K562 (cell line): ENCODE data around the gene PODXL2. TPM values are rescaled to one million over a fixed set of nuclear protein-coding genes. Genes with fewer than 3 reads are reported as not detected.

Experiments
- ATAC-seq: fragments of 200-7000 bp; cut with Tn5 transposase; 3 replicates; pipeline ENCODE4 v1.9.1; 2020; ENCODE audit warnings: moderate library complexity
- BruUV-seq: library from RNA; stranded (reverse); fragments of 400-500 nt; replicated peaks from 2 replicates; lab custom pipeline; 2021; lab: Mats Ljungman, UMichigan
- CTCF ChIA-PET: fragments of 300-600 bp; formaldehyde crosslinking; extraction: SDS; loops from one replicate; lab custom pipeline; 2021; ENCODE audit warnings: low intra/inter-chr PET ratio; lab: Yijun Ruan, JAX
- POLR2A ChIA-PET: fragments of 300-600, 350-650 bp; sonication (Branson Sonifier 250); formaldehyde crosslinking; extraction: SDS; loops from one replicate; lab custom pipeline; 2021; ENCODE audit warnings: antibody characterized with exemption, inconsistent platforms; lab: Yijun Ruan, JAX
- DNase-seq, 4 experiments: peaks; one replicate each; pipeline versions ENCODE4 v3.0.0 to v3.0.0-alpha.2; 2011 to 2018; ENCODE audit warnings: low spot score in 3 of 4, mixed read lengths in 3 of 4; ENCODE audit errors: extremely low read depth in 1 of 4
- FAIRE-seq: peaks from 2 replicates; lab custom pipeline; 2011; peaks lifted over from hg19 to GRCh38; lab: Jason Lieb, UNC
- H2AFZ ChIP-seq: 2 replicates; pipeline ENCODE4 v1.6.0; 2011; ENCODE audit warnings: low read depth, low read length, control low read depth, inconsistent platforms
- H3K27ac ChIP-seq: fragments of 200-600 bp; 3 replicates; pipeline ENCODE4 v1.8.0; 2011; ENCODE audit warnings: low read depth, mild to moderate bottlenecking, control low read depth, inconsistent platforms, low read length, moderate library complexity, mixed read lengths; ENCODE audit errors: extremely low read depth
- H3K27me3 ChIP-seq, 2 experiments: fragments of 300-600 bp in 1 of 2; 2 replicates in 1 of 2; 3 replicates in 1 of 2; pipeline versions ENCODE4 v1.6.0 to v1.8.0; 2011; ENCODE audit warnings: inconsistent platforms in 2 of 2, low read length in 2 of 2, mild to moderate bottlenecking in 1 of 2, mixed read lengths in 1 of 2, moderate library complexity in 1 of 2; ENCODE audit not compliant: control insufficient read depth in 2 of 2, insufficient read depth in 2 of 2
- H3K36me3 ChIP-seq: fragments of 300-600 bp; 3 replicates; pipeline ENCODE4 v1.8.0; 2011; ENCODE audit warnings: mild to moderate bottlenecking, low read length, inconsistent platforms; ENCODE audit not compliant: control insufficient read depth, insufficient read depth
- H3K4me1 ChIP-seq, 2 experiments: fragments of 200-600 bp in 1 of 2; replicated peaks in 1 of 2; 2 replicates in 1 of 2; 3 replicates in 1 of 2; pipeline versions ENCODE4 v1.5.1 to v1.8.0; 2011; ENCODE audit warnings: inconsistent platforms in 2 of 2, low read length in 2 of 2, mild to moderate bottlenecking in 1 of 2, mixed read lengths in 1 of 2, moderate library complexity in 1 of 2; ENCODE audit not compliant: control insufficient read depth in 2 of 2, insufficient read depth in 2 of 2
- H3K4me2 ChIP-seq: 2 replicates; pipeline ENCODE4 v1.6.1; 2011; ENCODE audit warnings: low read length, control low read depth, inconsistent platforms, mixed read lengths; ENCODE audit not compliant: insufficient read depth
- H3K4me3 ChIP-seq: fragments of 200-600 bp; sonication (generic), shearing (Covaris generic); 2 replicates; pipeline ENCODE4 v1.5.1; 2016; ENCODE audit warnings: control low read depth, inconsistent platforms
- H3K79me2 ChIP-seq: fragments of 200-600 bp; 3 replicates; pipeline ENCODE4 v1.8.0; 2011; ENCODE audit warnings: low read length, inconsistent platforms; ENCODE audit not compliant: control insufficient read depth, insufficient read depth
- H3K9ac ChIP-seq, 2 experiments: 2 replicates each; pipeline versions ENCODE4 v1.6.0 to v1.6.1; 2011; ENCODE audit warnings: low read depth in 2 of 2, low read length in 2 of 2, control low read depth in 1 of 2, inconsistent platforms in 1 of 2, mild to moderate bottlenecking in 1 of 2, mixed read lengths in 1 of 2; ENCODE audit not compliant: insufficient read depth in 1 of 2
- H3K9me1 ChIP-seq: one replicate; pipeline ENCODE4 v1.6.0; 2011; ENCODE audit warnings: inconsistent platforms, mild to moderate bottlenecking, low read length, moderate library complexity; ENCODE audit not compliant: control insufficient read depth, insufficient read depth
- H3K9me3 ChIP-seq: replicated peaks from 2 replicates; pipeline ENCODE4 v1.5.1; 2011; ENCODE audit warnings: low read depth, low read length, inconsistent platforms; ENCODE audit not compliant: control insufficient read depth, insufficient read depth
- H4K20me1 ChIP-seq: replicated peaks from 2 replicates; pipeline ENCODE4 v1.6.1; 2011; ENCODE audit warnings: low read length, inconsistent platforms, mixed read lengths; ENCODE audit not compliant: control insufficient read depth, insufficient read depth
- ARID1B ChIP-seq: fragments of 450-650 bp; IDR thresholded peaks from 2 replicates; pipeline ENCODE4 v1.6.1; 2016; ENCODE audit warnings: antibody characterized with exemption, mild to moderate bottlenecking, inconsistent platforms
- CBX8 ChIP-seq: fragments of 200-600 bp; sonication (generic); IDR thresholded peaks from 2 replicates; pipeline ENCODE4 v1.6.1; 2012; ENCODE audit warnings: borderline replicate concordance, mixed run types, low read depth, mild to moderate bottlenecking, moderate library complexity, mixed read lengths, low read length, control low read depth, inconsistent platforms; ENCODE audit not compliant: poor library complexity, severe bottlenecking; ENCODE audit errors: extremely low read depth
- MCM3 ChIP-seq: fragments of 450-650 bp; IDR thresholded peaks from 2 replicates; pipeline ENCODE4 v1.6.1; 2016
- NFRKB ChIP-seq: fragments of 450-650 bp; IDR thresholded peaks from 2 replicates; pipeline ENCODE4 v1.6.1; 2016; ENCODE audit warnings: low read depth
- TEAD4 ChIP-seq, 2 experiments: sonication (generic) in 1 of 2; formaldehyde crosslinking in 1 of 2; IDR thresholded peaks; 2 replicates each; pipeline versions ENCODE4 v1.6.1 to v1.8.0; 2012 to 2022; ENCODE audit warnings: borderline replicate concordance in 1 of 2, inconsistent platforms in 1 of 2, low read length in 1 of 2, mild to moderate bottlenecking in 1 of 2, missing genetic modification reagents in 1 of 2
- ZNF384 ChIP-seq: IDR thresholded peaks from 2 replicates; pipeline ENCODE4 v1.6.1; 2012; ENCODE audit warnings: low read depth, low read length, improper control_type of control experiment
- ZNF507 ChIP-seq: conservative IDR thresholded peaks from 2 replicates; pipeline ENCODE4 v1.6.1; 2017; ENCODE audit warnings: missing genetic modification characterization, missing compliant biosample characterization
- WGBS: fragments of 100-300 bp; shearing (Covaris generic); methylation state at CpG from one replicate; pipeline ENCODE4 v1.1.6; 2016; ENCODE audit warnings: low coverage, mixed read lengths; ENCODE audit not compliant: insufficient coverage; ENCODE audit errors: missing lambda C conversion rate; 5-methylcytosine and 5-hydroxymethylcytosine counted together
- in situ Hi-C: fragments of 300-500 bp; cut with MboI; formaldehyde crosslinking; loops from 4 replicates; pipeline ENCODE4 v1.15.0; 2018; ENCODE audit warnings: inconsistent platforms, mixed read lengths
- intact Hi-C: fragments of 100-400 bp; cut with micrococcal nuclease; formaldehyde crosslinking; loops from 2 replicates; pipeline ENCODE4 v1.14.2; 2022
- polyA plus RNA-seq, 8 experiments: library from polyadenylated mRNA; depleted of rRNA in 4 of 8; stranded (reverse) in 5 of 8; unstranded in 3 of 8; fragments of >200 nt; fragmentation: Nextera tagmentation in 2 of 8; fragmentation: Illumina TruSeq in 1 of 8; extraction: Ambion mirVana in 2 of 8; extraction: Trizol in 1 of 8; gene quantifications; 2 replicates each; pipeline versions ENCODE4 v1.2.1 to v1.2.3, GENCODE V29; 2011 to 2014; ENCODE audit warnings: inconsistent platforms in 1 of 8, missing spikeins in 1 of 8
- total RNA-seq, 7 experiments: library from RNA; depleted of rRNA in 6 of 7; stranded (reverse); fragments of >200 nt in 6 of 7; fragmentation: Illumina TruSeq in 2 of 7; extraction: Trizol in 2 of 7; gene quantifications; 2 replicates each; pipeline versions ENCODE4 v1.2.1 to v1.2.3, GENCODE V29; 2011 to 2021; ENCODE audit warnings: low replicate concordance in 1 of 7
- TF ChIP-seq, protein P1 (sequence below): sonication (generic); formaldehyde crosslinking; IDR thresholded peaks from 2 replicates; pipeline ENCODE4 v1.8.0; 2022; ENCODE audit warnings: mild to moderate bottlenecking, missing genetic modification reagents
- TF ChIP-seq, protein P2 (sequence below): fragments of 450-650 bp; formaldehyde crosslinking; IDR thresholded peaks from 2 replicates; pipeline ENCODE4 v1.4.0; 2020; ENCODE audit warnings: mild to moderate bottlenecking
- TF ChIP-seq, protein P3 (sequence below): sonication (generic); formaldehyde crosslinking; IDR thresholded peaks from 2 replicates; pipeline ENCODE4 v1.8.1; 2023; ENCODE audit warnings: mild to moderate bottlenecking, missing genetic modification reagents

The PODXL2 gene
- total and polyA plus RNA-seq, 9 of the 15 experiments (the other 6 are each of a cell fraction or from before 2014, with no cell fraction given): 0.03 to 52.5 (median 21.9) TPM

DNA sequence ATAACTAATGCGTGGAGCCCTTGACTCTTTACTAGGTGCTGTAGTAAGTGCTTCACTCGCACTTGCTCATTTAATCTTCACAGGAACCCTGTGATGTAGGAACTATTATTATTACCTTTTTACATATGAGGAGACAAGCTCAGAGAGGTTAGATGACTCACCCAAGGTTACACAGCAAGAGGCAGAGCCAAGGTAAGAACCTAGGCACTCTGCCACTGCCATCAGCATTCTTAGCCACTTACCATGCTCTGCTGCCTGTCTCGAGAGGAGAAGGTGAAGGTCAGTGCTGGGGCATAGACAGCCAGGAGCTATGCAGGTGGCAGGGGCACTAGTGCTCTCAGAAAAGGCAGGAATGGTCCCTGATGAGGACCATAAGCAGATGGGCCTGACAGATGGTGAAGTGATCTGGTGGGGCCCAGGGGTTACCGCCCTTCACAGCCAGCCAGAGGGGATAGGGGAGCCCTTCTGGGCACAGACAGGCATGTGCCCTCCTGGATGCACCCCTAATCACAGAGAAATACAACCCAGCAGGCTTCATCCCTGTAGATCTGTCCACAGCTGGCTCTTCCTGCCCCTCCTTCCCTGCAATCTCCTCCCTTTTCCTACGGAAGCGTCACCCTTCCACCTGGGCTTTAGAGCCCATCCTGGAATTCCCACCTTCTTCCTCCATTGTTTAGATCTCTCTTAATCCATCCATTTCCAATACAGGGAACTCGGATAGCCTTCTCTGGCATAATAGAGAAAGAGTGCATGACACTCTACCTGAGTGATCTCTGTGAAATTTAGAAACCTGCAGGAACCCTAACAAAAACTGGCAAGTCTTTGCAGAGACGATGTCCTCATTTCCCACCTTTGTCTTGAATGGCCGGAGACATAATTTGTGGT is 70.7 kb downstream of the PODXL2 start:
- POLR2A ChIA-PET: interaction anchor here (0.7 to 1.0 kb wide), 2 partner anchors 138 to 1327 kb away, joined by 3 to 4 read pairs; no protein-coding TSS in a partner anchor
- intact Hi-C loops (loop anchor here (5.0 kb wide), 1 partner anchor 48 kb away; no protein-coding TSS in a partner anchor), in situ Hi-C loops (no loop called here)
- Histone ChIP-seq H3K27me3 (0 out of 5 replicates have a peak, but pooled peaks cover 0 to 5% of the 10 kb centered on the region in 2 experiments), H3K9ac (no peak overlapping the region), H3K9me3 (no peaks in the 10 kb centered on the region), H4K20me1 (no peaks in the 10 kb centered on the region), H3K4me2 (no peak overlapping the region), H3K4me3 (no peak overlapping the region), H3K79me2 (no peaks in the 10 kb centered on the region), H3K36me3 (no peaks in the 10 kb centered on the region), H3K9me1 (peaks cover 3% of the 10 kb centered on the region), H2AFZ (no peak overlapping the region), H3K27ac (no peak overlapping the region), H3K4me1 (peaks cover 25 to 46% of the 10 kb centered on the region in 2 experiments)
- 65% methylated on average over 8 of the region's 9 CpGs for WGBS
- BruUV-seq: no TSS peak
- DNase-seq (no peak), ATAC-seq (no peak), FAIRE-seq (no peak)
- CTCF ChIA-PET: no interaction called here
- TF ChIP-seq TEAD4 (IDR thresholded peaks at IDR 0.05; ENCODE audit: low read length) (no peak), TEAD4 (CRISPR knock-in tag; IDR thresholded peaks at IDR 0.05; ENCODE audit: borderline replicate concordance) (no peak), ARID1B (no peak), ZNF384 (no peak), CBX8 (no peak), MCM3 (no peak), NFRKB (no peak), ZNF507 (tag) (no peak)
- TF ChIP-seq, protein P1, sequence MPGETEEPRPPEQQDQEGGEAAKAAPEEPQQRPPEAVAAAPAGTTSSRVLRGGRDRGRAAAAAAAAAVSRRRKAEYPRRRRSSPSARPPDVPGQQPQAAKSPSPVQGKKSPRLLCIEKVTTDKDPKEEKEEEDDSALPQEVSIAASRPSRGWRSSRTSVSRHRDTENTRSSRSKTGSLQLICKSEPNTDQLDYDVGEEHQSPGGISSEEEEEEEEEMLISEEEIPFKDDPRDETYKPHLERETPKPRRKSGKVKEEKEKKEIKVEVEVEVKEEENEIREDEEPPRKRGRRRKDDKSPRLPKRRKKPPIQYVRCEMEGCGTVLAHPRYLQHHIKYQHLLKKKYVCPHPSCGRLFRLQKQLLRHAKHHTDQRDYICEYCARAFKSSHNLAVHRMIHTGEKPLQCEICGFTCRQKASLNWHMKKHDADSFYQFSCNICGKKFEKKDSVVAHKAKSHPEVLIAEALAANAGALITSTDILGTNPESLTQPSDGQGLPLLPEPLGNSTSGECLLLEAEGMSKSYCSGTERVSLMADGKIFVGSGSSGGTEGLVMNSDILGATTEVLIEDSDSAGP (CRISPR knock-in tag): no peak
- TF ChIP-seq, protein P2, sequence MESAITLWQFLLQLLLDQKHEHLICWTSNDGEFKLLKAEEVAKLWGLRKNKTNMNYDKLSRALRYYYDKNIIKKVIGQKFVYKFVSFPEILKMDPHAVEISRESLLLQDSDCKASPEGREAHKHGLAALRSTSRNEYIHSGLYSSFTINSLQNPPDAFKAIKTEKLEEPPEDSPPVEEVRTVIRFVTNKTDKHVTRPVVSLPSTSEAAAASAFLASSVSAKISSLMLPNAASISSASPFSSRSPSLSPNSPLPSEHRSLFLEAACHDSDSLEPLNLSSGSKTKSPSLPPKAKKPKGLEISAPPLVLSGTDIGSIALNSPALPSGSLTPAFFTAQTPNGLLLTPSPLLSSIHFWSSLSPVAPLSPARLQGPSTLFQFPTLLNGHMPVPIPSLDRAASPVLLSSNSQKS: no peak
- TF ChIP-seq, protein P3, sequence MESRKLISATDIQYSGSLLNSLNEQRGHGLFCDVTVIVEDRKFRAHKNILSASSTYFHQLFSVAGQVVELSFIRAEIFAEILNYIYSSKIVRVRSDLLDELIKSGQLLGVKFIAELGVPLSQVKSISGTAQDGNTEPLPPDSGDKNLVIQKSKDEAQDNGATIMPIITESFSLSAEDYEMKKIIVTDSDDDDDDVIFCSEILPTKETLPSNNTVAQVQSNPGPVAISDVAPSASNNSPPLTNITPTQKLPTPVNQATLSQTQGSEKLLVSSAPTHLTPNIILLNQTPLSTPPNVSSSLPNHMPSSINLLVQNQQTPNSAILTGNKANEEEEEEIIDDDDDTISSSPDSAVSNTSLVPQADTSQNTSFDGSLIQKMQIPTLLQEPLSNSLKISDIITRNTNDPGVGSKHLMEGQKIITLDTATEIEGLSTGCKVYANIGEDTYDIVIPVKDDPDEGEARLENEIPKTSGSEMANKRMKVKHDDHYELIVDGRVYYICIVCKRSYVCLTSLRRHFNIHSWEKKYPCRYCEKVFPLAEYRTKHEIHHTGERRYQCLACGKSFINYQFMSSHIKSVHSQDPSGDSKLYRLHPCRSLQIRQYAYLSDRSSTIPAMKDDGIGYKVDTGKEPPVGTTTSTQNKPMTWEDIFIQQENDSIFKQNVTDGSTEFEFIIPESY (CRISPR knock-in tag): no peak
